ENCODE data around the gene TMOD1. TPM values are rescaled to one million over a fixed set of nuclear protein-coding genes. Genes with fewer than 3 reads are reported as not detected.

Gene TMOD1
- total and polyA plus RNA-seq, 2 of the 13 experiments (the other 11 are each of a cell fraction or from before 2014, with no cell fraction given): 0.04 to 0.07 TPM

DNA sequence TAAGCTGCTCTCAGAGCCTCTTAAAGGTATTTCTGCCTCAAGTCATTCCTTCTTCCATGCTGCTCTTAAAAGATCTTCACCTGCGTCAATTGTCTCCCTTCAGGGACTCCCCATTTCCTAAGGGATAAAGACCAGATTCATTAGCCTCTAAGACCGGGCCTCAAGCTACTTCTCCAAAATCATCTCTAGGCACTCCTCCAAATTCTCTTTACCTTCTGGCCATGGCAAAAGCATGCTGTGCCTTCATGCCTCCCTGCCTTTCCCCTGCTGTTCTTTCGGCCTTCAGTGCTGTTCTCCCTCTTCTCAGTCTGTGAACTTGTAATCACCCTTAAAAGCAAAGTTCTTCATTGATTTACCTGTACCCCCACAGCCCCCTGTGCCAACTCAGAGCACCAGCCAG is 4.4 kb downstream of the TMOD1 start:
- WGBS (ENCODE audit: low lambda C conversion rate): 41% methylated on average over 3 of the region's 3 CpGs
- POLR2A ChIA-PET: no interaction called here
- Histone ChIP-seq H3K27me3 (ENCODE audit: control insufficient read depth in 1 of 2, insufficient read depth in 2 of 2, low read length in 2 of 2) (peaks cover 12 to 51% of the 10 kb centered on the region in 2 experiments; a peak in 4 of 5 replicates), H2AFZ (ENCODE audit: low read length) (no peak overlapping the region), H3K4me1 (ENCODE audit: insufficient read depth, low read length) (peaks cover 18% of the 10 kb centered on the region), H3K9ac (ENCODE audit: insufficient read depth, low read depth, low read length) (no peak overlapping the region), H3K4me3 (replicated peaks in 1 of 3; ENCODE audit: insufficient read depth in 1 of 3, low read depth in 2 of 3, low read length in 3 of 3) (no peak overlapping the region), H3K79me2 (ENCODE audit: insufficient read depth, low read length) (no peaks in the 10 kb centered on the region), H3K27ac (ENCODE audit: extremely low read length, insufficient read depth, low read length) (no peak overlapping the region), H3K4me2 (ENCODE audit: low read depth, low read length) (no peak overlapping the region), H3K36me3 (replicated peaks in 1 of 2; ENCODE audit: control insufficient read depth in 1 of 2, insufficient read depth in 2 of 2, low read length in 2 of 2) (no peaks in the 10 kb centered on the region), H4K20me1 (ENCODE audit: insufficient read depth, low read length) (no peaks in the 10 kb centered on the region), H3K9me3 (ENCODE audit: low read length) (no peaks in the 10 kb centered on the region)
- DNase-seq (ENCODE audit: low spot score): no peak
- intact Hi-C loops (cut with micrococcal nuclease; ENCODE audit: unreplicated experiment) (no loop called here), in situ Hi-C loops (cut with HindIII; ENCODE audit: extremely low pct_ligation_motif_present, low pct_unique_long_range_greater_than_20kb) (no loop called here)
- CTCF ChIA-PET (ENCODE audit: low intra/inter-chr PET ratio, low total read pairs): no interaction called here
- no TSS peak for BruUV-seq (replicated peaks)
- no peak for ATAC-seq
- no peak for TF ChIP-seq HNF1B (CRISPR knock-in tag; IDR thresholded peaks at IDR 0.05)
- no peak for TF ChIP-seq PPARG (CRISPR knock-in tag; conservative IDR thresholded peaks at IDR 0.05)
- no peak for TF ChIP-seq CBX2 (IDR thresholded peaks at IDR 0.05; ENCODE audit: low read depth, low read length)
- no peak for TF ChIP-seq CBX2 (CRISPR knock-in tag; IDR thresholded peaks at IDR 0.05; ENCODE audit: low read depth)
- TF ChIP-seq, protein P1, sequence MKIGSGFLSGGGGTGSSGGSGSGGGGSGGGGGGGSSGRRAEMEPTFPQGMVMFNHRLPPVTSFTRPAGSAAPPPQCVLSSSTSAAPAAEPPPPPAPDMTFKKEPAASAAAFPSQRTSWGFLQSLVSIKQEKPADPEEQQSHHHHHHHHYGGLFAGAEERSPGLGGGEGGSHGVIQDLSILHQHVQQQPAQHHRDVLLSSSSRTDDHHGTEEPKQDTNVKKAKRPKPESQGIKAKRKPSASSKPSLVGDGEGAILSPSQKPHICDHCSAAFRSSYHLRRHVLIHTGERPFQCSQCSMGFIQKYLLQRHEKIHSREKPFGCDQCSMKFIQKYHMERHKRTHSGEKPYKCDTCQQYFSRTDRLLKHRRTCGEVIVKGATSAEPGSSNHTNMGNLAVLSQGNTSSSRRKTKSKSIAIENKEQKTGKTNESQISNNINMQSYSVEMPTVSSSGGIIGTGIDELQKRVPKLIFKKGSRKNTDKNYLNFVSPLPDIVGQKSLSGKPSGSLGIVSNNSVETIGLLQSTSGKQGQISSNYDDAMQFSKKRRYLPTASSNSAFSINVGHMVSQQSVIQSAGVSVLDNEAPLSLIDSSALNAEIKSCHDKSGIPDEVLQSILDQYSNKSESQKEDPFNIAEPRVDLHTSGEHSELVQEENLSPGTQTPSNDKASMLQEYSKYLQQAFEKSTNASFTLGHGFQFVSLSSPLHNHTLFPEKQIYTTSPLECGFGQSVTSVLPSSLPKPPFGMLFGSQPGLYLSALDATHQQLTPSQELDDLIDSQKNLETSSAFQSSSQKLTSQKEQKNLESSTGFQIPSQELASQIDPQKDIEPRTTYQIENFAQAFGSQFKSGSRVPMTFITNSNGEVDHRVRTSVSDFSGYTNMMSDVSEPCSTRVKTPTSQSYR (CRISPR knock-in tag; IDR thresholded peaks at IDR 0.05; ENCODE audit: borderline replicate concordance): no peak
- no peak for TF ChIP-seq NR2F1 (CRISPR knock-in tag; IDR thresholded peaks at IDR 0.05)
- TF ChIP-seq ZNF549 (CRISPR knock-in tag; IDR thresholded peaks at IDR 0.05): no peak
- no peak for TF ChIP-seq CSRNP1 (CRISPR knock-in tag; IDR thresholded peaks at IDR 0.05)
- no peak for TF ChIP-seq ADNP (CRISPR knock-in tag; IDR thresholded peaks at IDR 0.05)
- FAIRE-seq: no peak
